Gastroesophageal sphincter (tissue), 4 donors: ENCODE results near the gene GSK3A. TPM values are rescaled to one million over a fixed set of nuclear protein-coding genes. Genes with fewer than 3 reads are reported as not detected.
A peak's percentile ranks its signal among the peaks of the same experiment; 100 is the strongest.

ENCODE experiments used
- ATAC-seq: fragments of 150-250 bp; one replicate; pipeline ENCODE4 v1.9.1; 2016; ENCODE audit warnings: mild to moderate bottlenecking, moderate library complexity
- H3K27ac ChIP-seq, 4 donors: fragments of 200-600 bp; sonication (generic) in 3 of 4; 1 replicate in 3 of 4; 2 replicates in 1 of 4; pipeline ENCODE4 v1.5.1; 2016 to 2019
- H3K27me3 ChIP-seq: fragments of 200-600 bp; sonication (generic); one replicate; pipeline ENCODE4 v1.5.1; 2019
- H3K36me3 ChIP-seq, 2 donors: fragments of 200-600 bp; sonication (generic); one replicate each; pipeline ENCODE4 v1.5.1; 2019; ENCODE audit warnings: control low read depth in 1 of 2
- H3K4me1 ChIP-seq, 3 donors: fragments of 200-600 bp; sonication (generic); 1 replicate in 2 of 3; 2 replicates in 1 of 3; pipeline ENCODE4 v1.5.1; 2016 to 2019; ENCODE audit warnings: control low read depth in 2 of 3
- H3K4me3 ChIP-seq, 2 donors: fragments of 200-600 bp; sonication (generic); one replicate each; pipeline ENCODE4 v1.5.1; 2019; ENCODE audit warnings: mild to moderate bottlenecking in 1 of 2, moderate library complexity in 1 of 2
- H3K9me3 ChIP-seq, 3 donors: fragments of 200-600 bp; sonication (generic); one replicate each; pipeline ENCODE4 v1.5.1; 2017 to 2019; ENCODE audit warnings: control low read depth in 2 of 3
- EP300 ChIP-seq: sonication (generic); formaldehyde crosslinking; IDR thresholded peaks from one replicate; pipeline ENCODE4 v1.6.1; 2017; ENCODE audit warnings: antibody characterized with exemption, mild to moderate bottlenecking
- POLR2A ChIP-seq, 2 donors: fragments of 450-650 bp; IDR thresholded peaks; one replicate each; pipeline ENCODE4 v1.6.1; 2017; ENCODE audit warnings: antibody characterized with exemption in 2 of 2, mild to moderate bottlenecking in 2 of 2, moderate library complexity in 1 of 2
- POLR2AphosphoS5 ChIP-seq: sonication (generic); formaldehyde crosslinking; IDR thresholded peaks from one replicate; pipeline ENCODE4 v1.6.1; 2017; ENCODE audit warnings: antibody characterized with exemption
- WGBS, 2 donors: methylation state at CpG; one replicate each; pipeline ENCODE4 v1.1.5; 2018; ENCODE audit warnings: low coverage in 1 of 2; 5-methylcytosine and 5-hydroxymethylcytosine counted together
- total RNA-seq, 4 donors: library from RNA; depleted of rRNA; stranded (reverse); fragments of >200 nt; gene quantifications; one replicate each; pipeline ENCODE4 v1.1.0, GENCODE V29; 2016
- TF ChIP-seq, protein P1 (sequence below), 4 experiments: fragments of 200-600 bp in 2 of 4; fragments of 450-650 bp in 2 of 4; sonication (generic) in 1 of 4; IDR thresholded peaks; one replicate each; pipeline ENCODE4 v1.5.1; 2017 to 2019; ENCODE audit warnings: antibody characterized with exemption in 4 of 4, mild to moderate bottlenecking in 2 of 4, moderate library complexity in 2 of 4

GSK3A gene
- total RNA-seq, 4 donors from 2014 or later, result 30.8 to 51.0 (median 35.1) TPM

DNA sequence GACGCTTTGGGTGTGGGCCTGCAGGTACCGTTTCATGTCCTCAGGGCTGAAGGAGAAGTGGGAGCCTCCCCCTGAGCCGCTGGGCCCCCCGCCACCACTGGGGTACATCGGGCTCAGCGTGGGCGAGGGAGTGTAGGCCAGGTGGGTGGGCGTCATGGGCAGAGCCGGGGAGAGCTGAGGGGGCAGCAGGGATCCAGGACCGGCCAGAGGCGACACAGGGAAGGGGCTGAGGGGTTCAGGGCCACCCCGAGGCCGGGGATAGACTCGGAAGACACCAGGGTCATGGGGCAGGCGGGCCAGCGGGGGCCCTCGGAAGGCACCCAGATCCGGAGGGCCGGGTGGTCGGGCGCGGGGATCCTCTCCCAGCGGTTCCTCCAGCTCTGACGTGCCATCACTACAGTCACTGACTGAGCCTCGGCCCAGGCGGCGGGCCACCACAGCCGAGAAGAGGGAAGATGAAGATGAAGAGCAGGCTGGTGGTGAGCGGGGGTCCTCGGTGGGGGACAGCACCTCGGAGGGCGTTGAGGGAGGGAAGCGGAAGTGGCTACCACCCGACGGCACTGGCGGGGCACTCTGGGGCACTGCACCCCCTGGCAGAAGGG is 6.8 kb upstream of the GSK3A start:
- Histone ChIP-seq H3K36me3 (peaks cover 0 to 26% of the 10 kb centered on the region in 2 donors), H3K27ac (peak overlapping the region in 3 of 4 donors; percentile 95 to 98 (median 98))
- ATAC-seq, result no peak

DNA sequence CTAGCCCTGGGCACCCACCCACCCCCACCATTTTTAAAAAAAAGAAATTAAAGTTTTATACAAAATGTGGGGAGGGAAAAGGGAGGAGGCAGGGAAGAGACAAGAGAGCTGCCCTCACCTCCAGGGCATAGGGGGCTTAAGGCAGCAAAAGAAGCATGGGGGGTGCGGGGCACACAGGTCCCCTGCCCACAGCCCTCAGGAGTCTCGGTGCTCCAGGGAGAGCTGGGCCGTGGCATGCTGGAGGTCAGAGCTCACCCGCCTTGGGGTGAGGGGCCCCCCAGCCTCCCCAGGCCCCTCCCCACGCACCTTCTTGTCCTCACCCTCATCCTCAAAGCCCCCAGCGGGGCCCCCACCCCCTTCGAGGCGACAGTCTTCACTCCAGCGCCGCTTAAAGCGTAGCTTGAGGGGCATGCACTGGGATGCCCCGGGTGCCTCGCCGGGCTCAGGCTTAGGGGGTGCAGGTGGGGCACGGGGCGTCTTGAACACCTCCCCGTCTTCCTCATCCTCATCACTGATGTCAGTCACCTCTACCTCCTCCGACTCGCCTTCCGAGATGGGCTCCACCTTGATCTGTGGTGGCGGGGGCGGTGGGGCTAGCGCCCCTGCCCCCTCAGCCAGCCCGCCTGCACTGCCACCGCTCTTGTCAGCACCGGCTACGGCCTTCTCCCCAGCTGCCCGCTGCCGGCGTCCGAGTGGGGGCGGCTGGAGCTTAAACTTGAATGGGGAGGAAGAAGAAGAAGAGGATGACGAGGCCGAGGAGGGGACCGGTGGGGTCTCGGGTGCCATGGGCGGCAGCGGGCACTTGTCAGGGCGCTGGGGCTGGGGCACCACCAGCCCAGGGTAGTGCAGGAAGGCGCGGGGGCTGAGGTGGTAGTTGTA is 6.1 kb upstream of the GSK3A start:
- H3K4me1 ChIP-seq, result peaks cover 5 to 93% (median 62%) of the 10 kb centered on the region in 3 donors
- H3K9me3 ChIP-seq, result no peaks in the 10 kb centered on the region
- H3K36me3 ChIP-seq, result peaks cover 0 to 26% of the 10 kb centered on the region in 2 donors
- no peaks in the 10 kb centered on the region for H3K27me3 ChIP-seq
- no peak for TF ChIP-seq EP300
- TF ChIP-seq POLR2AphosphoS5, result no peak
- TF ChIP-seq, protein P1, sequence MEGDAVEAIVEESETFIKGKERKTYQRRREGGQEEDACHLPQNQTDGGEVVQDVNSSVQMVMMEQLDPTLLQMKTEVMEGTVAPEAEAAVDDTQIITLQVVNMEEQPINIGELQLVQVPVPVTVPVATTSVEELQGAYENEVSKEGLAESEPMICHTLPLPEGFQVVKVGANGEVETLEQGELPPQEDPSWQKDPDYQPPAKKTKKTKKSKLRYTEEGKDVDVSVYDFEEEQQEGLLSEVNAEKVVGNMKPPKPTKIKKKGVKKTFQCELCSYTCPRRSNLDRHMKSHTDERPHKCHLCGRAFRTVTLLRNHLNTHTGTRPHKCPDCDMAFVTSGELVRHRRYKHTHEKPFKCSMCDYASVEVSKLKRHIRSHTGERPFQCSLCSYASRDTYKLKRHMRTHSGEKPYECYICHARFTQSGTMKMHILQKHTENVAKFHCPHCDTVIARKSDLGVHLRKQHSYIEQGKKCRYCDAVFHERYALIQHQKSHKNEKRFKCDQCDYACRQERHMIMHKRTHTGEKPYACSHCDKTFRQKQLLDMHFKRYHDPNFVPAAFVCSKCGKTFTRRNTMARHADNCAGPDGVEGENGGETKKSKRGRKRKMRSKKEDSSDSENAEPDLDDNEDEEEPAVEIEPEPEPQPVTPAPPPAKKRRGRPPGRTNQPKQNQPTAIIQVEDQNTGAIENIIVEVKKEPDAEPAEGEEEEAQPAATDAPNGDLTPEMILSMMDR (IDR thresholded peaks at IDR 0.05), result no peak
- no peak for TF ChIP-seq POLR2A (IDR thresholded peaks at IDR 0.05)
- WGBS, 2 donors, result 55% methylated on average over 2 of the region's 41 CpGs; no CpG with 5 or more reads in 1 of the 2 donors
- H3K27ac ChIP-seq, result peak overlapping the region in 3 of 4 donors; percentile 95 to 98 (median 98)
- no peak overlapping the region for H3K4me3 ChIP-seq
- no peak for ATAC-seq

More for the DNA sequence above, 6.8 kb upstream of the GSK3A start:
- no peaks in the 10 kb centered on the region for H3K27me3 ChIP-seq
- H3K4me3 ChIP-seq, result no peak overlapping the region
- TF ChIP-seq POLR2AphosphoS5 (no peak), EP300 (no peak), POLR2A (IDR thresholded peaks at IDR 0.05) (peak in 1 of 2 donors; percentile 6)
- TF ChIP-seq, protein P1 (IDR thresholded peaks at IDR 0.05), result no peak
- WGBS, 2 donors, result 75% methylated on average over 10 of the region's 36 CpGs; no CpG with 5 or more reads in 1 of the 2 donors
- no peaks in the 10 kb centered on the region for H3K9me3 ChIP-seq
- H3K4me1 ChIP-seq, result peaks cover 0 to 86% (median 56%) of the 10 kb centered on the region in 3 donors

DNA sequence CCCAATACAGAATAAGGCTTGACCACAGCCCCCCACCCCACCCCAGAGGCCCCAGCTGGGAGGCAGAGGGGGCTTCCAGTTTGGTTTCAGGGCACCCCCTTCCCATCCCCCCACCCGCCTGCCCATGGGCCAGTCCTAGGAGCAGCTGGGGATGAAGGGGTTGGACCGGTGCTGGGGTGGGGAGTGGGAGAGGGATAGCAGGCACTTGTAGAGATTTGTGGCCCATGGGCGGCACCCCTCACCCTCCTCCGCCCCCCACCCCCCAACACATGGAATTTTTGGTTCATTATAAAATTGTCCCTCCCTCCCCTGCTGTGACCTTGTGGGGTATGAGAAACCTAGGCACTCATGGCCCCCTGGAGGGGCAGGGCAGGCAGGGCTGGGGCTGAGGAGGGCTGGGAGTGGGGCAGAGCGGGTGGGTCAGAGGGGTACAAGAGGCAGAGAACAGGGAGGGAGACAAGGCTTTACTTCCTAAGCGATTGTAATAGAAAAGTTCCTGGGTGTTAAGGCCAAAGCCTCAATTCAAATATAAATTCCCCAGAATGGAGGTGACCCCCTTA is 5.3 kb upstream of the GSK3A start:
- Histone ChIP-seq H3K4me3 (no peak overlapping the region), H3K9me3 (no peaks in the 10 kb centered on the region), H3K27ac (peak overlapping the region in 3 of 4 donors; percentile 95 to 98 (median 98)), H3K27me3 (no peaks in the 10 kb centered on the region), H3K36me3 (peaks cover 0 to 26% of the 10 kb centered on the region in 2 donors), H3K4me1 (peaks cover 5 to 92% (median 59%) of the 10 kb centered on the region in 3 donors)
- no CpG with 5 or more reads among the region's 6 CpGs for WGBS, 2 donors
- TF ChIP-seq POLR2AphosphoS5 (no peak), POLR2A (IDR thresholded peaks at IDR 0.05) (no peak), EP300 (no peak)
- TF ChIP-seq, protein P1 (IDR thresholded peaks at IDR 0.05), result no peak
- no peak for ATAC-seq

DNA sequence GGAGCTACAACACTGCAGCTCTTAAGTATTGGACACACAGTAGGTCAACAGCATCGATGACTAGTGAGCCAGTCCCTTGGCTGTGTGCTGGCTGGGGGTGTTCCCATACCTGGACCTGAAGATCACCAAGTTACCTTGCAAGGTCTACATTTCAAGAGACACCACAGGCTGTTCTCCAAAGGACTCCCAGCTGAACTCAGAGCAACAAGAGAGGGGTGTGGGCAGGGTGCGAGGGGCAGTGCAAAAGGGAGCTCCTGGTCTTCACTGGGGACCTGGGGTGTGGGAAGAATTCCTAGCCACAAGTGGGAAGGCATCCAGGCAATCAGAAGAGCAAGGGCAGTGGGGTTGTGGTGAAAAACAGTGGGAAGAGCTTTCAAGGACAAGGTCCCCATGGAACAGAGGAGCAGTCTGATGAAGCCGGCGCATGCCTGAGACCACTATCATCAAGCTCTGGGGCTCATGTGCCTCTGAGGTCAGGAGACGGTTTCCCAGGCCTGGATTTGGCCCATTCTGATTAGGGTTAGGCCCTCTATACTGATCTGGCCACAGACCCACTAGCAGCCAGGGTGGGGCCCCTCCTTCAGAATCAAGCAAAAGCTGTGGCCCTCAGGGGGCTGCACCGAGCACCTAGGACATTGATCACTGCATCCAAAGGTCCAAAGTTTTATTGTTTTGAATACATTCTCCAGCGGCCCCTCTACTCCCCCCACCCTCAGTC is 4.7 kb upstream of the GSK3A start:
- Histone ChIP-seq H3K9me3 (no peaks in the 10 kb centered on the region), H3K27me3 (no peaks in the 10 kb centered on the region), H3K27ac (peak overlapping the region in 3 of 4 donors; percentile 95 to 98 (median 98)), H3K36me3 (peaks cover 0 to 26% of the 10 kb centered on the region in 2 donors), H3K4me1 (peaks cover 5 to 85% (median 53%) of the 10 kb centered on the region in 3 donors), H3K4me3 (no peak overlapping the region)
- no peak for ATAC-seq
- TF ChIP-seq EP300 (no peak), POLR2AphosphoS5 (no peak), POLR2A (IDR thresholded peaks at IDR 0.05) (no peak)
- TF ChIP-seq, protein P1 (IDR thresholded peaks at IDR 0.05), result no peak
- 63 to 80% methylated on average over 1 to 5 of the region's 7 CpGs for WGBS, 2 donors
